HG03064 (cell line): ENCODE measurements around the gene ERAP2.
"Not testable (repeated sequence)": the region's sequence is repeated elsewhere in the genome, so short reads cannot be mapped to it uniquely, and the experiment has no call there.

ENCODE experiments used
- ATAC-seq: cut with Tn5 transposase; IDR thresholded peaks from one replicate; pipeline ENCODE4 v1.9.1; 2021; ENCODE audit warnings: low read depth; ENCODE audit not compliant: unreplicated experiment

ERAP2 gene

DNA sequence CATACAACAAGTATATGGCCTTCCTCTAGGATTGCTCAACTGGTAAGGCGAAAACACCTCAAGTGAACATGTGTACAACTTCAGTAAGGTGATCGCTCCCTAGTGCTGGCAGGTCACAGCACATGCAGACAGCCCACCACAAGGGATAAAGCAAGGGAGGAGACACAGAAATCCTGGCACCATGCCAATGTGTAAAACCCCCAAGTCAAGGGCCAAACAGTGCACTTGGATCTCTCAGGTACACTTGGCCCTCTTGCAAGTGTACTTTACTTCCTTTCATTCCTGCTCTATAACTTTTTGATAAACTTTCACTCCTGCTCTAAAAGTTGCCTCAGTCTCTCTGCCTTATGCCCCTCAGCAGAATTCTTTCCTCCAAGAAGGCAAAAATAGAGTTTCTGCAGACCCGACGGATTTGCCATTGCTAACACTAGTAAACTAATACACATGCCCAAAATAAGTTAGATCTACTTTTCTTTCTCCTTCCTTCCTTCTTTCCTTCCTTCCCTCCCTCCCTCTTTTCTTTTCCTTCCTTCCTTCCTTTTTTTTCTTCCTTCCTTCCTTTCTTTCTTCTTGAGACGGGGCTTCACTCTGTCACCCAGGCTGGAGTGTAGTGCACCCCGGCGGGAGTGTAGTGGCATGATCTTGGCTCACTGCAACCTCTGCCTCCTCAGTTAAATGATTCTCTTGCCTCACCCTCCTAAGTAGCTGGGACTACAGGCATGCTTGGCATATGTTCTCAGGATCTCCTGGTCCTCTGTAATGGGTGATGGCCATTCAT, 52.8 kb downstream of the ERAP2 start:
- ATAC-seq = no peak

DNA sequence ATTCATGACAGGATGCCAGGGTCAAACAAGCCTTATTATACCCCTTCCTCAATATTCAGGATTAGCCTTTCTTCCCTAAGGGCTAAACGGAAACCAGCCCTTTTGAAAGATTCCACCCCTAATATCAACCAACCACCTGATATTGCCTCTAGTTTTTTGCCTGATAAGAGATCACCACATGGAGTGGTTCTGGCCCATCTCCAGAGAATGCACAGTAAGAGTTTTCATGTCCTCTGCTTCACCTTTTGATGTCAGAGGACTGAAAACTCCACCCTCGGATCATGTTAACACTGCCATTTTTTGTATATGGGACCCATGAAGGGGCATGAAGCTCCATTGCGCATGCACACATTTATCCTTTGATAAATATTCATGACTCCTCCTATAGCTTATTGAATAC, 53.8 kb downstream of the ERAP2 start:
- no peak for ATAC-seq

DNA sequence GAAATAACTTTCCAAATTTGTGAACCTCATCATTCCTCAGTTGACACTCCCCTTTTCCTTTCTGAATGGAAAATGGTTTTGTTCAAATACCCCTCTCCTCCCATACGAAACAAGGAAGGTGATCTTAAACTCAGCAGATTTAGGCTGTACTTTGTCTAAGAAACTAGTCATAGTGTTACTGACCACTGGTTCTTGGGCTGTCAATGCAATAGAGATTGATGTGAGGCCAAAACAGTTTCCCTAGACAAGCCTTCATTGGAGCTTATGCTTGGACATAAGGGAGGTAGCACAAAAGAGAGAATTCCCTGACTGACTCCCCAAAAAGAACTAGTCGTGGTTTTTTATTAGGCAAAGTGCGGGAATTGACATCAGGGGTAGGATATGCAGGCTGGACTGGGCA, 54.3 kb downstream of the ERAP2 start:
- no peak for ATAC-seq

DNA sequence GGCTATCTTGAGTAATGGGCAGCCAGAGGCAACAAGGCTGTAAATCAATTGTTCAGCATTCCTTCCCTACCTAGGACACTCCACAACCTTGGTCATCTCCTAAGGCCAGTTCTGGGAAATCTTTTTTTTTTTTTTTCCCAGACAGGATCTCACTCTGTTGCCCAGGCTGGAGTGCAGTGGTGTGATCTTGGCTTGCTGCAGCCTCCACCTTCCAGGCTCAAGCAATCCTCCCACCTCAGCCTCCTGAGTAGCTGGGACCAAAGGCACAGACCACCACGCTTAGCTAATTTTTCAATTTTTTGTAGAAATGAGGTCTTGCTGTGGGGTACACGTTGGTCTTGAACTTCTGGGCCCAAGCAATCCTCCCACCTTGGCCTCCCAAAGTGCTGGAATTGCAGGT, 54.7 kb downstream of the ERAP2 start:
- not testable (repeated sequence) for ATAC-seq

DNA sequence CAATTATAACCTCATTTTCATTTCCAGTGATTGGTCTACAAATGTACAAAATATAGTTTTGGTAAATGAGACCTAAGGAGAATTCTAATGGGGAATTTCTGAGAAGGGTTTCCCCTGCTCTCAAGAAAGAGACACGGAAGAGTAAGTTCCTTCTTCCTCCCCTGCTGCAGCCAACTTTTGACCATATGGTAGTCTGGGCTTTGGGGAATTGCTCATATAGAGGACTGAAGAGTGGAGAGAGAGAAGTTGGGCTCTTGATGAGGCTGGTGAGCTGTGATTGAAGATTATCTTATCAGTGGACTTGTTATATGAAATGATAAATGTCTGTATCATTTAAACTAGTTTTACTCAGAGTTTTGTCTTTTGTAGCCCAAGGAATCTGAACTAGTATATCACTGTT, 55.3 kb downstream of the ERAP2 start:
- ATAC-seq = no peak

DNA sequence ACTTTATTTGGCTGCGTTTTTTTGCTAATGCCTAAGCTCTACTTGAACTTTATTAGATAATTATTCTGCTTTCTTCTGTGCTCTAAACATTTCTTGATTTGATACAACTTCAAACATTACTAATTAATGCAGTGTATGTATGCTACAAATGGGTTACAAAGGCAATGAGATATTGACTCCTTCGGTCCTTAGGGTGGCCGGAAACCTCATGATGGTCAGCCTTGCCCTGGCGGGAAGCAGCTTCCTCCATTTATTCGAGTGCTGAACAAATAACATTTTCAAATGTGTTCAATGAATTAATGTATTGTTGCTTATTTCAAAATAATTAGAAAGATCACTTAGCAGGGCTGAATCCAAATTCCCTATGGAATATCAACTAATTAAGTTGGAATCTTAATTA, 55.7 kb downstream of the ERAP2 start:
- no peak for ATAC-seq

DNA sequence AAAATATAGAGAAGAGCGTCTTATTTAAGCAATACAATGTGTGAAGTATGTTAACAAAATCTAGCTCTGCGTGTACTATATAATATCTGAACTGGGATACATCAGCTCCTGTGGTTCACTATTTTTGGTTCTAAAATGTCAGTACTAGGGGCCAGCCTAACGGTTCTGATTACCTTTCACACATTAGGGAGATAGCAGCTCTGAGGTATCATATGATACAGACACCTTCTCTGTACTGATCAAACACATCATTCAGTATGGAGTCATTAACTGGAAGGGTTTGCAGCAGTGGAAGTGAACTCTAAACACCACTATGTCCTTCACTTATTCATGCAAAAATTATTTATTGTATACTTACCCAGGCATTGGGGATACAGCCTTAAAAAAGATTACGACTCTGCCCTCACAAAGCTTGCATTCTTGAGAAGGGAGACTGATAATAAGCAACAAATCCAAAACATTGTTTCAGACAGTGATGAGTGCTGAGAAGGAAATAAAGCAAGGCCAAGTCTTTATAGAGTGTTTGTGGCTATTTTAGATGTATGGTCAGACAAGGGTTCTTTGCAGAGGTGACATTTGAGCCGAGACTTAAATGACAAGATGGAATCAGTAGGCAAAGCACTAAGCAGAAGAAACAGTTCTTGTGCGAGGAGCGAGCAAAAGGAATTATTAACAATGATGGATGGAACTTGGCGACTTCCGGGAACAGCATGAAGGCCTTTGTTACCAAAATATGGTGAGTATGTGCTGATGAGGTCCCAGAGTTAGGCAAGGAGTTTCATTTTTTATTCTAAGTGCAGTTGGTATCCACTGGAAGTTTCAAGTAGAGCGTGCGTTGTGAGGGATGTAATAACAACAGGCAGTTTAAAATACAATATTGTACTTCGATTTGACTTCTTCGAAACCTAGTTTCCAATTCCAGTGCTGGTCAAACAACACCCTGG, 57.7 kb downstream of the ERAP2 start:
- ATAC-seq = no peak

DNA sequence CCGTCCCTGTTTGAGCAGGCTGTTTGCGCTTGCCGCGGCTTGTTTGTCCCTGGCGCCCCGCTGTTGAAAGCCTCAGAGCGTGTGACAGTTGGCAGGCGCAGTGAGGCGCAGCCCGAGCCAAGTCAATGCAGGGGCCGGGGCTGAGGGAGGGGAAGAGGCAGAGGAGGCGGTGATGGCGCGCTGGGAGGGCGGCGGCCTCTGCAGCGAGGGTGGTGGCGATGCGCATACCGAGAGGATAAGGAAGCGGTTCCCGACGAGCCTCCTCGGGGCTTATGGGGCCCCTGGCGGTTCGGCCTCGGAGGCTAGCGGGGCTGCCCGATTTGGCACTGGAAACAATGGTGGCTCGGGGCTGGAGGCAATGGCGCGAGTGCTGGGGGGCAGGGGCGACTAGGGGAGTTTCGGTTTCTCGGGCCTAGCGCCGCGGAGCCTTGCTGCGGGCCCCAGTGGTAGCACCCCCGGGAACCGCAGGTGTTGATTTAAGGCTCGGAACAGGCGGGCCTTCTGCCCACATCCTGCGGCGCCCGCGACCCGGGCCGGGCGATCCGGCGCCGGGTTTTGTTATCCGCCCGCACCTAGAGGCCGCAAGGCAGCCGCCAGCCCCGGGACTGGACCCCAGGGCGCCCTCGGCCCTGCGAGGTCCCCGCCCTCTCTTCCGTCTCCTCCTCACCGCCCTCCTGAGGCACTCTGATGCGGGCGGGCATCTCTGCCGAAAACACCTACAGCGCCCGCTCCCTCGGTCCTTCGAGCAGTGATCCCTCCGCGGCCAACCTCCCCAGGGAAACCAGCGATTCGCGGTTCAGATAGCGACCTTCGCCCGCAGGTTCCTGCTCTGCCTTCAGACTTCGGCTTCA, 58.6 kb downstream of the ERAP2 start:
- ATAC-seq = peak; percentile 53

DNA sequence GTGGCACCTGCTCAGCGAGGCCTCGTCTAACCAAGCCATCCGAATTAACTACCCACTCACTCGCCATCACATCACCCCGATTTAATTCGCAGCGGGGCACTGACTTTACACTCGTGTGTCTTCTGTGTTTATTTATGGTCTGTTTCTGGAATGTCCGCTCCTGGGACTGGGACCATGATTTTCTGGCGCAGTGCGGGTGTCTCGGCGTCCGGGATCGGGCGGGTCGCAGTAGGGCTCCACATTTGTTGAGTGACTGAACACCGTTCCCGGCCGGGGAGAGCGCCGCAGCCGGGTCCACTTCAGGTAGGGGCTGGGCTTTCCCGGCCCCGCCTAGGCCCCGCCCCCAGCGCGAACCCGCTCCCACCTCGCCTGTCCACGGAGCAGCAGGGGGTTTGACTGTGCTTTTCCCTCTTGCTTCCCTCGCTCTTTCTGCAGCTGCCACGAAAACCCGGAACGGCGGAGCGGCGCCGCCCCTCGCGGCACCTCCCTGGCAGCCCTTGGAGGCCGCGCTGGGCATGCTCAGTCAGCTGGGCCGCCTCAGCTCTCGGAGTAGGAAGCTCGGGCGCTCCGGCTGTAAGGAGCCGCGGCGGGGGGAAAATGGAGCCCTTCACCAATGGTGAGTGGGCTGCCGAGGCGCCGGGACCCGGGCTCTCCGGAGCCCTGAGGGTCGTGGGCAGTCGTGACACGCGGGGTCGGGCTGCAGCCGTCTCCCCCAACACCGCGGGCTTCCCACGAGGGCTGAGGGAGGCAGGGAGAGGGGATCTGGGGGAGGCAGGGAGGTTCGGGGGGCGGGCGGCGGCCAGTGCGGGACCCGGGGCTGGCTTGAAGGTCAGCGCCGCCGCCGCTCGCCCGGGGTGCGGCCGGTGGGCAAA, 59.5 kb downstream of the ERAP2 start, which contains the start of gene LNPEP:
Gene LNPEP (plus strand): TSS at position 522 of the 872 bp plus-strand sequence. CDS start 76 bp downstream, at position 598.
- ATAC-seq = peak; percentile 49

DNA sequence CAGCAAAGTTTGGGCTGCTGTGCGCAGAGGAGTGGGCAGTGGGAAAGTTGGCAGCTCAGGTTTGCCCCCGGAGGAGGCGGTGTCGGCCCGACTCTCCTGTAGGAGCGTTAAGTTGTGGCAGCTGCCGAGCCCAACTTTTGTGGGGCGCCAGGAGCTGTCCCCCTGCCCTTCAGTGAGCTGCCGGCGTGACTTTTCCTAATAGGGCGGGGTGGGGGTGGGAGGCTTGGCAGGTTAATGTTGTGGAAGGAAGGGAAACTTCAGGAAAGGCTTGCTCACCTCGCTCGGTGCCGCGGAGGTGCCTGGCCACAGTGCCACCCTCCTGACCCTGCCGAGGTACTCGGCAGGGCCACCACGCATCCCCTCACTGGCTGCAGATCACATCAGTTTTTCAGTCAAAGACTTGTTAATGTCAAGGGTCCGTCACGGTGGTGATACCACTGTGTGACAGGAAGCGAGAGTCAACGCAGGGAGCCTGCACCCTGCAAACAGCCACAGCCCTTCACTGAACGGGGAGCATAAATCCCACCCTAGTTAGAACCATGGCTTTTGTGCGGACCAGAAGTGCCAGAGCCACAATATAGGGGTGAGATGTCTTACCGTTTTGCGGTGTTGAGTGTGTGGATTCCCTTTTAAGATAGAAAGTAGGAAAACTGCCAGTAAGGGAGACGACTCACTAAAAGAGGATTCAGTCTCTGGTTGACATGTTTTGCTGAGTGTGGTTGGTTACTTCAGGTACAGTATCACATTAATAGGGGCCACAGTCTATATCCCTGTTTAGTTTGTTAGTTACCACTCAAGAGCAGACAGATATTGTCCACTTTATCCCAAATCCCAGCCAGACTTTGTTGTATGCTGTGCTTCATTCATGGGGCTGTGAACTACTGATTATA, 60.4 kb downstream of the ERAP2 start:
- peak; percentile 34 for ATAC-seq

DNA sequence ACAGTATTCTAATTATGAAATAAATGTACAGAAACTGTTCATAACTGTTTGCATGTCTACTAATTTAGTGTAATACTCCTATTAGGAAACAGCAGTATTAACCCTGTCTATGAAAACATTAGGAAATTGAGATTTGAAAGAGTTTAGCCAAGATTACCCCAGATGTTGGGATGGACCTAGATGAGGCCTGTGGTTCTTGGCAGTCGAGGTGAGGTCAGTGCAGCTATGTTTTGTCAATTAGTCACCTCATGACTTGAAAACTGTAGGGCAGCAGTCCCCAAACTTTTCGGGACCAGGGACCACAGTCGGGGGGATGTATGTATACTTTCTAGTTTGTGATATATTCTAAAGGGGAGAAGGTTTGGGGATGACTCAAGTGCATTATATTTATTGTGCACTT, 64.3 kb downstream of the ERAP2 start:
- ATAC-seq = no peak

DNA sequence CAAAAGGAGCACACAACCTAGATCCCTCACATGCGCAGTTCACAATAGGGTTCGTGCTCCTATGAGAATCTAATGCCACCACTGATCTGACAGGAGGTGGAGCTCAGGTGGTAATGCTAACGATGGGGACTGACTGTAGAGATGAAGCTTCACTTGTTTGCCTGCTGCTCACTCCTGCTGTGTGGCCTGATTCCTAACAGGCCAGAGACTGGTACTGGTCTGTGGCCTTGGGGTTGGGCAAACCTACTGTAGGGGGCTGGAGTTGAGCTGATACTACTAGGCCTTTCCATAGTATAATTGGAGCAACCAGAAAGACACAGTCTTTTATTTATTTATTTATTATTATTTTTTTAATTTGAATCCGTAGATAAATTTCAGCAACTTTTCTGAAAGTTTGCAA, 64.8 kb downstream of the ERAP2 start:
- no peak for ATAC-seq

DNA sequence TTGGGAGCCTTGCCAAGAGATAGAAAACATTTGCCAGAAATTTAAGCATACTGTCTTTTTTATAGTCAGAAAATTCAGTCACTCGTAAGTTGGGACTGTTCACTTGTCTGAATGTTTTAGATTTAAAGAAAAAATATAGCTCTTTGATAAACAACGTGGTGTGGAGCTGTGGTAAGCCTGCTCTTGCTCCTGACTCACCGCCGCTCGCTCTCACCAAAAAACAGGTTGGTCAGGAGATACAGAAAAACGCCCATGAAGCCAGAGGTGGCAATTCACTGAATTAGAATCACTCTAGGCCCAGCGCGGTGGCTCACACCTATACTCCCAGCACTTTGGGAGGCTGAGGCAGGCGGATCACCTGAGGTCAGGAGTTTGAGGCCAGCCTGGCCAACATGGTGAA, 65.8 kb downstream of the ERAP2 start:
- ATAC-seq = no peak

DNA sequence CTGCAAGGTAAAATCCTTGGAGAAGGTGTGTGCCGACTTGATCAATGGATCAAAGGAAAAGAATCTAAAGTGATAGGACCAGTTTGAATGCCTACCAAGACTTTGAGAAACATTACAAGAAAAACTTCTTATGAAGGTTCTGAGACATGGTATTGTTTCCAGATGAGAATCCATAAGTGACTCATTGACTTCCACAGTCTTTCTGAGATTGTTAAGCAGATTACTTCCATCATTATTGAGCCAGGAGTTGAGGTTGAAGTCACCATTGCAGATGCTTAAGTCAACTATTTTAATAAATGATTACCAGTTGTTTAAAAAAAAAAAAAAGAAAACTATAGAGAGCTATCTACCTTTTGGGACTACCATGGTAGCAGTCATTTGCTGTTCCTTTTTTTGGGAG, 66.6 kb downstream of the ERAP2 start:
- no peak for ATAC-seq

DNA sequence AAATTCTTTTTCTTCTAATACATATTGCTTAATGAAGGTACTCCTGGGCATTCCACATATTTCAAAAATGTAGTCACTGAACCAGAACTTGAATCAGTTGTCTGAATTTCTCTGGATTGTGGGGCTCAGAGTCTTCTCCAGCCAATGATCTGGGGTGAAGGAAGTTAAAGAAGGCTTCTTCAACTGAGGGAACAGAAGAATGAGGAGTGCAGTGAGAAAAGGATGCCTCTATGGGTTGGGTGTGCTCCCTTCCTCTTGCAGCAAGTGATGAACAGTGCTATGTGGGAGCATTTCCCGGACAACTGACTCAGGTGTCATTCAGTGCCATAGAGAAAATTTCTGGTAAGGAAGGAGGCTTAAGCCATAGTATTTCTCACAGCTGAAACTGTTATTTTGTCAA, 67.5 kb downstream of the ERAP2 start:
- no peak for ATAC-seq

DNA sequence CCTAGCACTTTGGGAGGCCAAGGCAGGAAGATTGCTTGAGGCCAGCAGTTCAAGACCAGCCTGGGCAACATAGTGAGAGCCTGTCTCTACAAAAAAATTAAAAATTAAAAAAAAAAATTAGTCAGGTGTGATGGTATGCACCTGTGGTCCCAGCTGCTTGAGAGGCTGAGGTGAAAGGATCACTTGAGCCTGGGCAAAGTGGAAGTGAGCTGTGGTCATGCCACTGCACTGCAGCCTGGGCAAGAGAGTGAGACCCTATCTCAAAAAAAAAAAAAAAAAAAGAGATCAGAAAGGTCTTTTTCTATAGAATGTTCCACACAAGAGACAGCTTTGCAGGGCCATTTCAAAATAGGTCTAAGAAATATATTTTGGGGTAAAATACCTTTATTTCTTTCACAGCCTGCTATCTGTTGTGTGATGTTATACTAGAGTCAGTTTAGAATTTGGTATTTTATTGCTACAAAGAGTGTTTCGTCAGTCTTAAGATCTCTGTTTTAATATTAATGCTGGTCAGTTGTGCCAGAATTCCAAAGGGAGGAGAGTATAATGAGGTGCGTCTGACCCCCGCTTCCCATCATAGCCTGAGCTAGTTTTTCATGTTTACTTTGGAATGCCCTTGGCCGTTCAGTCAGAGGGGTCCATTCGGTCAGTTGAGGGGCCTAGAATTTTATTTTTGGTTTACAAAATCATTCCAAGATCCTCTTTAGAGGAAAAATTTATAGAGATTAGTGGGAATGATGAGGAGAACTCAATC, 69.0 kb downstream of the ERAP2 start:
- ATAC-seq = no peak

DNA sequence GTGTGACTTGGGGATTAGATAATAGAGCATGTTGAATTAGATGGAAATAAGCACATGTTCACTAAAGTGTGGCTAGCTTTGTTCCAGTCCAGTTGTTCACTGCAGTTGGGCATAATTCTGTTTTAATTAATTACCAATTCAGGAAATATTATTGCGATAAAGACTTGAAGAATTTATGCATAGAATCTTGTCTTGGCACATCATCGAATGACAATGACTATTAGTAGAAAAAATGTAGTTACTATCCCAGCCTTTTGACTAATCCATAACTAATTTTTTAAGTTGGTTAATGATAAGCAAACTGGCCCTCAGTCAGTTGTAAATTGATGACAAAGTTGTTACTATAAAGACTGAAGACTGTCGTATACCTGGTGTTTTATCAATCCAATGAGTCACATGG, 70.1 kb downstream of the ERAP2 start:
- no peak for ATAC-seq

DNA sequence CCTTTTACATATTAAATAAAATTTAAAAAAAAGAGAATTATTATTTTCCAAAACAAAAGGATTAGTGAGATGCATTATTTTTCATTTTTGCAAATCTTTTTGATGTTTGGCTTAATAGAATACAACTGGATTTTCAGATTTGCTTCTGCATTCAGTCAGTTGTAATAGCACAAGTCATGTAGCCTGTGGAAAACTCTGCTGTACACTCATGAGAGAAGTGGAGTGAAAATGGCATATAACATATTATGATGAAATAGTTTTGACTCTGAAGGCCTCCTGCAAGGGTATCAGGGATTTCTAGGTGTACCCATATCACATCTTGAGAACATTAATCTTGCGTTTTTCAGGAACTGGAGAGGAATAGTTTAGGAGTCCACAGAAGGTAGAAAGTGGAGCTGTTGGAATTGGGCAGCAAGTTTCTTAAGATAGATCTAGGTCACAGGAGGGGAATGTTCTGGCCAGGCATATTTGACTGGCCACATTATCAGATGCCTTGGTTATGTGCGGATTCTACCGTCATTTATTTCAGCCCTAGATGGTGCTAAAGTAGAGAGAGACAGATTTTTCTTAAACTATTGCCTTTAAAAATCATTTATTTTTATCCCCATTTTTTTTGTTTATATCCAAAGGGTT, 75.9 kb downstream of the ERAP2 start:
- no peak for ATAC-seq
